VCaP (cell line): ENCODE measurements around the gene EYA3.

Experiments
- H3K27ac ChIP-seq: fragments of 450-650 bp; 2 replicates; pipeline ENCODE4 v1.5.1; 2017
- CTCF ChIP-seq: fragments of 450-650 bp; conservative IDR thresholded peaks from 2 replicates; pipeline ENCODE4 v1.5.1; 2017; ENCODE audit warnings: mild to moderate bottlenecking, moderate library complexity

Gene EYA3

GRCh38 chr1:27935721-27936120, 152.7 kb downstream of the EYA3 start:
- peak overlapping the region; percentile 78 for H3K27ac ChIP-seq
- no peak for TF ChIP-seq CTCF

GRCh38 chr1:27934818-27935549, 153.4 kb downstream of the EYA3 start, which contains the start of gene SMPDL3B:
SMPDL3B (plus strand) TSS chr1:27935000; CDS start chr1:27935184, 184 bp downstream.
- H3K27ac ChIP-seq: peak within 1 kb of the TSS; percentile 78

GRCh38 chr1:27931759-27932158, 156.7 kb downstream of the EYA3 start:
- no peak overlapping the region for H3K27ac ChIP-seq
- TF ChIP-seq CTCF: no peak

More at GRCh38 chr1:27934818-27935549, 153.4 kb downstream of the EYA3 start, which contains the start of gene SMPDL3B:
- peak; percentile 59 for TF ChIP-seq CTCF

GRCh38 chr1:27931184-27931583, 157.2 kb downstream of the EYA3 start:
- H3K27ac ChIP-seq: no peak overlapping the region
- no peak for TF ChIP-seq CTCF

GRCh38 chr1:27928216-27928954, 160.0 kb downstream of the EYA3 start:
- no peak overlapping the region for H3K27ac ChIP-seq
- no peak for TF ChIP-seq CTCF

- no peak for TF ChIP-seq CTCF
- no peak overlapping the region for H3K27ac ChIP-seq
Measured at GRCh38 chr1:27922272-27922671, 166.1 kb downstream of the EYA3 start.
